ENCODE measurements around the gene SNAP29. TPM values are rescaled to one million over a fixed set of nuclear protein-coding genes. Genes with fewer than 3 reads are reported as not detected.

The SNAP29 gene
- total and polyA plus RNA-seq, 2 experiments from 2014 or later: 8.2 to 22.9 TPM

GRCh38 chr22:20813056-20813455 lies 45.8 kb upstream of the SNAP29 start:
- Mint-ChIP-seq H3K27me3 (ENCODE audit: insufficient read depth, low read depth, poor library complexity) (peaks cover 3% of the 10 kb centered on the region), H3K9me3 (no peaks in the 10 kb centered on the region), H3K36me3 (ENCODE audit: low read depth) (peaks cover 11% of the 10 kb centered on the region; the same call in 2 of the 3 replicates), H3K27ac (no peak overlapping the region), H3K4me1 (no peaks in the 10 kb centered on the region; the same call in 2 of the 3 replicates), H3K4me3 (no peak overlapping the region)
- Histone ChIP-seq H3K27me3 (ENCODE audit: insufficient read depth) (no peaks in the 10 kb centered on the region), H3K36me3 (ENCODE audit: insufficient read depth) (no peaks in the 10 kb centered on the region), H3F3A (replicated peaks; ENCODE audit: low read depth) (no peaks in the 10 kb centered on the region), H4K20me1 (replicated peaks; ENCODE audit: insufficient read depth) (no peaks in the 10 kb centered on the region), H2AFZ (no peak overlapping the region), H3K27ac (ENCODE audit: low read depth) (no peak overlapping the region), H3K9me2 (ENCODE audit: insufficient read depth) (no peaks in the 10 kb centered on the region), H3K4me1 (ENCODE audit: insufficient read depth) (no peaks in the 10 kb centered on the region), H3K4me2 (no peak overlapping the region), H3K79me2 (replicated peaks; ENCODE audit: insufficient read depth) (no peaks in the 10 kb centered on the region), H3K4me3 (no peak overlapping the region)
- no peak for TF ChIP-seq EZH2 (IDR thresholded peaks at IDR 0.05; ENCODE audit: low read depth, unreplicated experiment)
- no peak for TF ChIP-seq CREB1 (CRISPR knock-in tag; IDR thresholded peaks at IDR 0.05; ENCODE audit: low read depth)
- TF ChIP-seq EZH2phosphoT487 (IDR thresholded peaks at IDR 0.05; ENCODE audit: unreplicated experiment): no peak
- ATAC-seq (no peak), DNase-seq (ENCODE audit: low spot score) (no peak)

DNA sequence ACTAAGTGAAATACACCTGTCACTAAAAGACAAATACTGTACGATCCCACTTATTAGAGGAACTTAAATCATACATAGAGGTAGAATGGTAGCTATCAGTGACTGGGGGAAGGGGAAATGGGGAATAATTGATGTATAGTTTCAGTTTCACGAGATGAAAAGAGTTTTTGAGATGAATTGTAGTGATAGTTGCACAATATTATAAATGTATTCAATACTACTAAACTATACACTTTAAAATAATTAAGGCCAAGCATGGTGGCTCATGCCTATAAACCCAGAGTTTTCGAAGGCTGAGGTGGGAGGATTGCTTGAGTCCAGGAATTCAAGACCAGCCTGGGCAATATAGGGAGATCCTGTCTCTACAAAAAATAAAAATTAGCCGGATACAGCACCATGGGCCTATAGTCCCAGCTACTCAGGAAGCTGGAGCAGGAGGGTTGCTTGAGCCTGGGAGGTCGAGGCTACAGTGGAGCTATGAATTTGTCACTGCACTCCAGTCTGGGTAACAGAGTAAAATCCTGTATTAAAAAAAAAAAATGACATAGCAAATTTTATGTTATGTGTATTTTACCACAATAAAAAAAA lies 44.5 kb upstream of the SNAP29 start:
- no peak overlapping the region for H3K4me3 Mint-ChIP-seq
- H3K9me2 ChIP-seq (ENCODE audit: insufficient read depth): no peaks in the 10 kb centered on the region
- no peak for ATAC-seq
- H3K4me3 ChIP-seq: no peak overlapping the region
- H2AFZ ChIP-seq: no peak overlapping the region
- no peaks in the 10 kb centered on the region for H4K20me1 ChIP-seq (replicated peaks; ENCODE audit: insufficient read depth)
- H3K27me3 Mint-ChIP-seq (ENCODE audit: insufficient read depth, low read depth, poor library complexity): peaks cover 3% of the 10 kb centered on the region
- peaks cover 11% of the 10 kb centered on the region; the same call in 2 of the 3 replicates for H3K36me3 Mint-ChIP-seq (ENCODE audit: low read depth)
- no peaks in the 10 kb centered on the region for H3K27me3 ChIP-seq (ENCODE audit: insufficient read depth)
- TF ChIP-seq JUNB (IDR thresholded peaks at IDR 0.05; ENCODE audit: unreplicated experiment) (no peak), ZNF114 (CRISPR knock-in tag; IDR thresholded peaks at IDR 0.05) (no peak)
- TF ChIP-seq, protein P1, sequence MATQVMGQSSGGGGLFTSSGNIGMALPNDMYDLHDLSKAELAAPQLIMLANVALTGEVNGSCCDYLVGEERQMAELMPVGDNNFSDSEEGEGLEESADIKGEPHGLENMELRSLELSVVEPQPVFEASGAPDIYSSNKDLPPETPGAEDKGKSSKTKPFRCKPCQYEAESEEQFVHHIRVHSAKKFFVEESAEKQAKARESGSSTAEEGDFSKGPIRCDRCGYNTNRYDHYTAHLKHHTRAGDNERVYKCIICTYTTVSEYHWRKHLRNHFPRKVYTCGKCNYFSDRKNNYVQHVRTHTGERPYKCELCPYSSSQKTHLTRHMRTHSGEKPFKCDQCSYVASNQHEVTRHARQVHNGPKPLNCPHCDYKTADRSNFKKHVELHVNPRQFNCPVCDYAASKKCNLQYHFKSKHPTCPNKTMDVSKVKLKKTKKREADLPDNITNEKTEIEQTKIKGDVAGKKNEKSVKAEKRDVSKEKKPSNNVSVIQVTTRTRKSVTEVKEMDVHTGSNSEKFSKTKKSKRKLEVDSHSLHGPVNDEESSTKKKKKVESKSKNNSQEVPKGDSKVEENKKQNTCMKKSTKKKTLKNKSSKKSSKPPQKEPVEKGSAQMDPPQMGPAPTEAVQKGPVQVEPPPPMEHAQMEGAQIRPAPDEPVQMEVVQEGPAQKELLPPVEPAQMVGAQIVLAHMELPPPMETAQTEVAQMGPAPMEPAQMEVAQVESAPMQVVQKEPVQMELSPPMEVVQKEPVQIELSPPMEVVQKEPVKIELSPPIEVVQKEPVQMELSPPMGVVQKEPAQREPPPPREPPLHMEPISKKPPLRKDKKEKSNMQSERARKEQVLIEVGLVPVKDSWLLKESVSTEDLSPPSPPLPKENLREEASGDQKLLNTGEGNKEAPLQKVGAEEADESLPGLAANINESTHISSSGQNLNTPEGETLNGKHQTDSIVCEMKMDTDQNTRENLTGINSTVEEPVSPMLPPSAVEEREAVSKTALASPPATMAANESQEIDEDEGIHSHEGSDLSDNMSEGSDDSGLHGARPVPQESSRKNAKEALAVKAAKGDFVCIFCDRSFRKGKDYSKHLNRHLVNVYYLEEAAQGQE (IDR thresholded peaks at IDR 0.05; ENCODE audit: unreplicated experiment): no peak
- no peak overlapping the region for H3K4me2 ChIP-seq
- H3K4me1 ChIP-seq (ENCODE audit: insufficient read depth): no peaks in the 10 kb centered on the region
- no peak overlapping the region for H3K27ac ChIP-seq (ENCODE audit: low read depth)
- H3K36me3 ChIP-seq (ENCODE audit: insufficient read depth): peaks cover 3% of the 10 kb centered on the region; the same call in 1 of the 2 replicates
- no peaks in the 10 kb centered on the region for H3F3A ChIP-seq (replicated peaks; ENCODE audit: low read depth)
- DNase-seq (ENCODE audit: low spot score): no peak
- H3K4me1 Mint-ChIP-seq: no peaks in the 10 kb centered on the region; the same call in 2 of the 3 replicates
- H3K79me2 ChIP-seq (replicated peaks; ENCODE audit: insufficient read depth): no peaks in the 10 kb centered on the region
- H3K9me3 Mint-ChIP-seq: no peaks in the 10 kb centered on the region
- H3K27ac Mint-ChIP-seq: no peak overlapping the region

All from GM23338 (cell line).